IPS-NIHi11 (cell line): Measurements from ENCODE around the gene SNCG.

Source experiments
- DNase-seq: peaks from one replicate; pipeline ENCODE4 v3.0.0; 2012; ENCODE audit warnings: mixed read lengths, low spot score

Gene SNCG

DNA sequence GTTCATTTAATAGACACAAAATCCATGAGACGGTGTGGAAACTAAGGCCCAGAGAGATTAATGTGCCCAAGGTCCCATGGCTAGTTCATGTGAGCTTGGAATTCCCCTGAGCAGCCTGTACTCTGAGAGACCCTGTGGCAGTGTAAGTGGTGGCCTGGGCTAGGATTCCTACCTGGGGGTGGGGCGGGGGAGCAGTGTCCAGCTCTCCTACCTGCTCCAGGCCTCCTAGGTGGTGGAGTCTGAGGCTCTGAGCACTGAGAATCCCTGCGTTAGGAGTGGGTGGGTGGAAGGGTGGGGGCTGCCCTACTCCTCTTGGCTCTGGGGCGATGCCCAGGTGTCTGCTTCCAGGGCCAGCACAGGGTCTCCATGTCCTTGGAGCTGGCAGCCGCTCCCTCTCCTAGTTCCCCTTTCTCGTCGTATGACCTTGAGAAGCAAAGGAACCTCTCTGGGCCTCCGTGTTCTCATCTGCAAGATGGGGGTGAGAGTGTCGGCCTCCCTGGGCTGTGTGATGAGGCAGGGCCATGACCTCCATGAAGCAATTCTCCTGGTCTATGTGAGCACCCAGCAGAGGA is 2.5 kb downstream of the SNCG start:
- no peak for DNase-seq

GRCh38 chr10:86961481-86962091 is 3.2 kb downstream of the SNCG start:
- DNase-seq, result no peak

DNA sequence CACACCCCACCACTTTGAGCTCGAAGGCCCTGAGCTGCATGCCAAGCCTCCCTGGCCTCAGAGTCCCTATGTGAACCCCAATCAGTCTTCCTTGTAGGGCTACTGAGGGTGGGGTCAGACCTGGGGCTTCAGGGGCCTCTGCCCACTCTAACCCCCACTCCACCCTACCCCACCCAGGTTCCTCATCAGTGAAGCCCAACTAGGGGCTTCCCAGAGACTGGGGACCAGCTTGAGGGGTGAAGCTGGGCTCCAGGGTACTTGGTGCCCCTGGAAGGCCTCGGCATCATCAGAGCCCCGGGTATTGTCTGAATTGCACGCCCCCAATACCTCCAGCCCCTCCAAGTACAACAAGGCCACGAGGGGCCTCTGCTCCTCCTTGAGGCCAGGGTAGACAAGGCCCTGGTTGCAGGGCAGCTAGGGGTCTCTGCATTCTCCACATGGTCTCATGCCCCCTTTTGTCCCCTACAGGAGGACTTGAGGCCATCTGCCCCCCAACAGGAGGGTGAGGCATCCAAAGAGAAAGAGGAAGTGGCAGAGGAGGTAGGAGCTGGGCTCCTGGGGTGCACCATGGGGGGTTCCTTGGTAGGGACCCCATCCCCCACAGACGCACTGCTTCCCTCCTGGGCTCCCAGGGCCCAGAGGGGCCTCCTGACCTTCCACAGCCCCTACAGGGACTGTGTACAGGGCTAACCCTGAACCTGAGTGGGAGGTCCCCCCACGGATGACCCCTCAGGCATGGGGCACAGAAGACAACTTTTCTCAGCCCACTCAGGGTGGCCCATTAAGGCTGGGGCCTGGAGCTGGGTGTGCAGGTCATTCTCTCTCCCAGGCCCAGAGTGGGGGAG is 4.0 kb downstream of the SNCG start:
- DNase-seq, result no peak

DNA sequence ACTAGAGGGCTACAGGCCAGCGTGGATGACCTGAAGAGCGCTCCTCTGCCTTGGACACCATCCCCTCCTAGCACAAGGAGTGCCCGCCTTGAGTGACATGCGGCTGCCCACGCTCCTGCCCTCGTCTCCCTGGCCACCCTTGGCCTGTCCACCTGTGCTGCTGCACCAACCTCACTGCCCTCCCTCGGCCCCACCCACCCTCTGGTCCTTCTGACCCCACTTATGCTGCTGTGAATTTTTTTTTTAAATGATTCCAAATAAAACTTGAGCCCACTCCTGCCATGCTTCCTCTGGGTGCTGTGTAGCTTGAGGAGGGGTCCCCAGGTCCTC is 4.5 kb downstream of the SNCG start:
- DNase-seq, result no peak

GRCh38 chr10:86963341-86963919 is 5.0 kb downstream of the SNCG start:
- DNase-seq, result no peak

DNA sequence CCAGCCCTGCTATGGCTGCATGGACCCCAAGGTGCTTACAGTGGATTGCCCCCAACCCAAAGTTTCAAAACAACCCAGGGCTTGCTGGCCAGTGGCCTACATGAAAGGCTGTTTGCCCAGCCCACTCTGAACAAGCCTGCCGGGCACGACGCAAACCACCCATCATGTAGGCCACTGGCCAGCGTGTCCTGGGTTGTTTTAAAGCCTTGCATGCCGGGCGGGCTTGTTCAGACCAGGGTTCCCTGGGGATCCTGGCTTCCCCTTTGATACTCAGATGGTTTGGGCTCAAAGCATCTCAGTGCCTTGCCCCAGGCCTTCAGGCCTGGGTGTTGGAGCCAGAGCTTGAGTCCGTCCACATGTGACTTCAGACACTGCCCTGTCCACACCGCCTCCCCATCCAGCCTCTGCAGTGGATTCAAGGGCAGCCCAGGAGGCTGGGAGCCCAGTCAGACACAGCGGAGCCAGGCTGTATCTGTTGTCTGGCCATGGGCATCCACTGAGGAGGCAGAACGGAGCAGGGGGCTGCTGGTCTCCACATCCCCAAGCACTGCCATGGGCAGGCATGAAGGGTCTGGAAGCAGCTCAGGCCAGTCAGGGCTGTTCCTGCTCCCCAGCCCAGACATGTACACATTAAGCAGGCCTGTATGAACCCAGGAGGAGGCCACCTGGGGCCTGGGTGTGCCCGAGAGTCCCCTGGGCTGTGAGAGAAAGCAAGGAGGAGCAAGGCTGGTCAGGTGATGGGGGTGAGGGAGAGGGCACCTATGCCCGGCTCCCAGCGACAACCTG is 5.9 kb downstream of the SNCG start:
- DNase-seq, result no peak

- no peak for DNase-seq
Measured at GRCh38 chr10:86964847-86965190, 6.4 kb downstream of the SNCG start.

- no peak for DNase-seq
Measured at GRCh38 chr10:86965986-86966654, 7.7 kb downstream of the SNCG start.

DNA sequence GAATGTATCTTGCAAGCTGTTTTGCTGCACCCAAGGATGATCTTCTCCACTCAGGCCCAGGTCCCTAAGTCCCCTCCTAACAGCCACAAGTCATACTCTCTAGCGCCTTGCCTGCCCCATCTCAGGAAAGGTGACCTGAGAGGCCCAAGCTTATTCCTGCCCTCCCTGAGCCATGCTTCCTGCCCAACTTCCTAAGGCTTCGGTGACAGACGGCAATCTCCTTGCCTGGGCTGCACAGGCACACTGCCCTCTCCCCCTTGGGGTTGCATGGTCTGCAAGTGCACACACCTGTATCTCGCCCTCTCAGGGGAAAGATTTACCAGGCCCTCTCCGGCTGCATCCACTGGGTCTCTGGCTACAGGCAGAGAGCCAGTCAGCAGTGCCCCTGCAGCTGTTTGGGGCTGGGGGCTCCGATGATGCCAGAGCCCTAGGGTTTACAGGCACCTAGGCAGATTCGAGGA is 9.1 kb downstream of the SNCG start:
- peak; percentile 5 for DNase-seq

- peak; percentile 4 for DNase-seq
Measured at GRCh38 chr10:86968271-86968993, 10.0 kb downstream of the SNCG start, which contains the start of gene ADIRF. TSS of gene ADIRF (plus strand) at chr10:86968482. CDS start at chr10:86968545, 63 bp downstream.

DNA sequence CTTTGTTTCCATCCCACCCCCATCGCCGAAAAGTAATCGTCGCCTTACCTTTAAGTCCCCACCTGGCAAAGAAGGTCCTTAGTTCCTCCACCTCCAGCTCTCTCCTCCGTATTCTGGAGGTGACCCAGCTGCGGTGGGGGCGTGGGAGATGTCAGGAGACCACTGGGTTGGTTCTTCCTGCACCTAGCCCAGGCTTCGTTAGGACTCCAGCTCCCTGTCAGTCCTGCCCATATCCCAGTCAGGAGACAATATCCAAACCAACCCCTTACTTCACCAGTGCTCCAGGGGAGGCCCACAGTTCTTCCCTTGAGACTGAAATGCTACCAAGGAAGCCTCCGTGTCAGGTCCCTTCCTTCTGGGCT is 10.6 kb downstream of the SNCG start:
- no peak for DNase-seq

- no peak for DNase-seq
Measured at GRCh38 chr10:86969421-86970041, 11.1 kb downstream of the SNCG start.

DNA sequence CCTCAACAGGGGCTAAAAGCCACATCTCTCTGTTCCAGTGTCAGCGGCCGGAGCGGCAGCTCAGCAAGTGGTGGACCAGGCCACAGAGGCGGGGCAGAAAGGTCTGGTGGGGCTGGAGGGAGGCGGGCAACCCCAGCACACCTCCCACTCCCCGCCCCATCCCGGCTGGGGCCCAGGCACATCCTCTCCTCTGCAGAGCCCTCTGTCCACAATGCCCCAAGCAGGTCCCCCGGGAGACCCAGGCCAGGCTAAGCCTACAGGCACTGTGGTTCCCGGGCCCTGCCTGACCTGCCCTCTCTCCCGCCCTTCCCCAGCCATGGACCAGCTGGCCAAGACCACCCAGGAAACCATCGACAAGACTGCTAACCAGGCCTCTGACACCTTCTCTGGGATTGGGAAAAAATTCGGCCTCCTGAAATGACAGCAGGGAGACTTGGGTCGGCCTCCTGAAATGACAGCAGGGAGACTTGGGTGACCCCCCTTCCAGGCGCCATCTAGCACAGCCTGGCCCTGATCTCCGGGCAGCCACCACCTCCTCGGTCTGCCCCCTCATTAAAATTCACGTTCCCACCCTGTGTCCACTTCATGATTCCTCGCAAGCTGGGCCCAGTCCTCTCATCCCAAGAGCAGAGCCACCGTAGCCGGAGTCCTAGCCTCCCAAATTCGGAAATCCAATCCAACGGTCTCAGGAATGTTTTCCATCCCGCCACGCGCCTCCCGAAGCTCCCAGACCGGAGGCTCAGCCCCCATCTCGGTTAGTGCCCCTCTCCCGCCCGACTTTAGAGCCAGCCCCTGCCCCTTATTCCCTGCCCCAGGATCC is 12.0 kb downstream of the SNCG start:
- peak; percentile 62 for DNase-seq

GRCh38 chr10:86970982-86971231 is 12.5 kb downstream of the SNCG start:
- DNase-seq, result no peak

DNA sequence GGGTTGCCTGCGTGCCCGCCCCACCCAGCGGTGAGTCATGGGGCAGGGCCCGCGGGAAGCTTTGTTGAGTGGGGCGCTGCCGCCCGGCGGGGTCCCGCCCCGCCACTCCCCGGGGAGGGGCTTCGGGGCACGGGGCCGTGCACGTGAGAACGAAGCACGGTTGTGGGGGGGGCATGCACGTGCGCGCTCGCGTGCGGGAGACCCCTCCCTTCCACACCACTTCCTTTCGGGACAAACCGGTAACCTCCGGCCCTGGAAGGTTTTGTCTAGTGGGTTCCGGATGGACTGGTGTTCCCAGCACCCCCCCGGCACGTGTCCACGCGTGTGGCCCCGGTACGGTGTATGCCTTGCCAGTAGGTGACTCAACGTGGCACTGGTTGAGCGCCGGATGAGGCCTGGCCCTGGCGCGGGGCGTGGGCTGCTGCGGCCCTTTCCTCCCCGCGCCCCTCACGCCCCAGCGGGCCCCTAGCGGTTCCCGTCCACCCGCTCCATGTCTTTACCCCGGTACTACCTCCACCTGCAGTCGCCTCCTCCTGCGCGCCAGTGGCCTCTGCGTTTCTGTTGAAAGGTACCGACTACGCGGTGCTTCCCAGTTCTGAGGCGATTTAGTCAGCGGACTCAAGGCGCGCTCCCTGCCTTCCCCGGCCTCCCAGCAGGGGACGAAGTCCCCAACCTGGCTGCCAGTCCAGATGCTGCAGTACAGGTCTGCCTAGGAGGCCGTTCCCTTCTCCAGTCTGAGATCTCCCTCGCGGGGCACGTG is 13.0 kb downstream of the SNCG start:
- DNase-seq, result peak; percentile 84

DNA sequence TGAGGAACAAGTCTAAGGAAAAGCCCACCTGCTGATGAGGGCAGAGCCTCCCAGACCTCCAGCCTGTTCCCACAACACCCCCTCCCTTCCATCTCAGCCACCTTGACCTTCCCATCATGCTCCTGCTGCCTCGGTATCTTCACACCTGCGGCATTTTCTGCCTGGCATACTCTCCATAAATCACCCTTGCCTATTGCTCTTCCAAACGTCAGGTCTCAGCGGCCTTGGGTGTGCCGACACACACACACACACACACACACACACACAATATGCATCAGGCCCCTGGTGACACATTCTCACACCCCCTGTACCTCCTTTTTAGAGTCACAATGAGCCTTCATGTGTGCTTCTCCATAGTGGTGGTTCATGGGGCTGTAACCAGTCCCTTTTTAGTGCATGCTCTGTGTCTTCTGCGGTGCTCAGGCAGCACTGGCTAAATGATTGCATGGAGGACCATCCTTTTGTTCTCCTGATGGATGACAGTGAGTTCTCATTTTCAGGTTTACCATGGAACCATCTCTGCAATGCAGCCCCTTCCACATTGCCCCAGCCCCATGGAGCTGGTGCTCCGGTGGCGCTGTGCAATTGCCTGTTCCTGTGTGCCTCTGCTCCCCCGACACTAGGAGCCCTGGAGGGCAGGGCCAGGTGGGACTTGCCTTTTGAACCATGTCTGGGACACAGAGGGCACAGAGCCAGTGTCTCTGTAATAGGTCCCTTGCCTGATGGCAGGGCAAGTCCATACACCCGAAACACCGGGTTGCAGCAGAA is 14.4 kb downstream of the SNCG start:
- no peak for DNase-seq

DNA sequence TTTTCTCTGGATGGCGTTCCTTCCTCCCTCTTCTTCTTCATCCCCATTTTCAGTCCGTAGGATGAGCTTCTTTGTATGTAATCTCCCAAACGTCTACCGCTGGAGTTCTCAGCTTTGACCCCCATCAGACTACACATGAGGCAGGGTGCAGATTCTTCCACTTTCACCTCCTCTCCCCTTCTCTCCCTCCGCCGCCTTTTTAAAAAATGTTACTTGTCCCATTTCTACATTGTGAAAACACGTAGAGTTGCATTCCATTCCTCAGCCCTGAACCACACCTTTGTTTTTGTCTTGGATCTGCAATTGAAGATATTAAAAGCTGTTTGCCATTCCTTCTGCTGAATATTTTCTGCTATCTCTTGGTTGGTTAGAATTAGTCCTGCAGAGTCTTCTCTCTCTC is 16.1 kb downstream of the SNCG start:
- no peak for DNase-seq

GRCh38 chr10:86976362-86977056 is 18.1 kb downstream of the SNCG start:
- DNase-seq, result no peak
